ENCODE data around the gene ZGPAT.
"Not testable (repeated sequence)": the region's sequence is repeated elsewhere in the genome, so short reads cannot be mapped to it uniquely, and the experiment has no call there.

Gene ZGPAT

DNA sequence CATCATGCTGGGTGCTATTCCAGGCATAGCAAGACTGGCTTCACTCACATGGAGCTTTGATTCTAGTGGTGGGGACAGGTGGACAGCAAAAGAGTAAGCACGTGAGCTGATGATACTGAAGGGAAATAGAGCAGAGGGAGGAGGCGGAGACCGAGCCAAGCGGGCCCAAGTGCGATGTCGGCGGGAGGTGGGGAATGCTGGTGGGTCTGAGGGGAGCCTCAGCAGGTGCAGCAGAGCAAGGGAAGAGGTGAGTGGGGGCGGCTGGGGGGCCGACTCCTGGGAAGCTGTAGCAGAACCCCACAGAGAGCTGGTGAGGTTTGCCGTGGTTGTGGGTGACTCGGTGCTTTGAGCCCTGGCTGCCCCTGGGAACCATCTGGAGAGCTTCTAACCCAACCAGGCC lies 39.5 kb upstream of the ZGPAT start:
- TF ChIP-seq, protein P1, sequence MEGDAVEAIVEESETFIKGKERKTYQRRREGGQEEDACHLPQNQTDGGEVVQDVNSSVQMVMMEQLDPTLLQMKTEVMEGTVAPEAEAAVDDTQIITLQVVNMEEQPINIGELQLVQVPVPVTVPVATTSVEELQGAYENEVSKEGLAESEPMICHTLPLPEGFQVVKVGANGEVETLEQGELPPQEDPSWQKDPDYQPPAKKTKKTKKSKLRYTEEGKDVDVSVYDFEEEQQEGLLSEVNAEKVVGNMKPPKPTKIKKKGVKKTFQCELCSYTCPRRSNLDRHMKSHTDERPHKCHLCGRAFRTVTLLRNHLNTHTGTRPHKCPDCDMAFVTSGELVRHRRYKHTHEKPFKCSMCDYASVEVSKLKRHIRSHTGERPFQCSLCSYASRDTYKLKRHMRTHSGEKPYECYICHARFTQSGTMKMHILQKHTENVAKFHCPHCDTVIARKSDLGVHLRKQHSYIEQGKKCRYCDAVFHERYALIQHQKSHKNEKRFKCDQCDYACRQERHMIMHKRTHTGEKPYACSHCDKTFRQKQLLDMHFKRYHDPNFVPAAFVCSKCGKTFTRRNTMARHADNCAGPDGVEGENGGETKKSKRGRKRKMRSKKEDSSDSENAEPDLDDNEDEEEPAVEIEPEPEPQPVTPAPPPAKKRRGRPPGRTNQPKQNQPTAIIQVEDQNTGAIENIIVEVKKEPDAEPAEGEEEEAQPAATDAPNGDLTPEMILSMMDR (conservative IDR thresholded peaks at IDR 0.05; ENCODE audit: low read length) = no peak
- no peak for TF ChIP-seq EZH2phosphoT487 (IDR thresholded peaks at IDR 0.05; ENCODE audit: borderline replicate concordance)
- Histone ChIP-seq H3K9me2 (replicated peaks; ENCODE audit: low read depth, low read length) (no peaks in the 10 kb centered on the region), H3K79me2 (ENCODE audit: insufficient read depth, low read length) (no peaks in the 10 kb centered on the region), H3K27me3 (ENCODE audit: insufficient read depth, low read length, poor library complexity, severe bottlenecking) (no peaks in the 10 kb centered on the region), H3K4me2 (ENCODE audit: low read depth, low read length, poor library complexity, severe bottlenecking) (no peak overlapping the region), H3K9me3 (ENCODE audit: insufficient read depth, low read depth, low read length) (no peaks in the 10 kb centered on the region), H3K4me1 (ENCODE audit: insufficient read depth, low read length, poor library complexity, severe bottlenecking) (no peaks in the 10 kb centered on the region), H4K20me1 (ENCODE audit: insufficient read depth, low read length, poor library complexity, severe bottlenecking) (no peaks in the 10 kb centered on the region), H2AFZ (ENCODE audit: low read length) (no peak overlapping the region), H3K36me3 (ENCODE audit: insufficient read depth, low read length) (peaks cover 26% of the 10 kb centered on the region; the same call in 1 of the 2 replicates), H3K9ac (ENCODE audit: low read depth, low read length, poor library complexity, severe bottlenecking) (no peak overlapping the region), H3F3A (ENCODE audit: low read depth) (no peaks in the 10 kb centered on the region), H3K4me3 (ENCODE audit: low read length, poor library complexity, severe bottlenecking) (no peak overlapping the region)

DNA sequence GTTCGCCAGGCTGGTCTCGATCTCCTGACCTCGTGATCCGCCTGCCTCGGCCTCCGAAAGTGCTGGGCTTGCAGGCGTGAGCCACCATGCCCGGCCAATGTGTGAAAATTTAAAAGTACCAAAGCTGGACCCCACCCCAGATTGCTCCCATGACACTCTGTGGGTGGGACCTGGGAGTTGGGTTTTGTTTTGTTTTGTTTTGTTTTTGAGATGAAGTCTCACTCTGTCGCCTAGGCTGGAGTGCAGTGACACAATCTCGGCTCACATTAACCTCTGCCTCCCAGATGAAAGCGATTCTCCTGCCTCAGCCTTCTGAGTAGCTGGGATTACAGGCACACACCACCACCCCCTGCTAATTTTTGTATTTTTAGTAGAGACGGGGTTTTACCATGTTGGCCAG lies 36.1 kb upstream of the ZGPAT start:
- not testable (repeated sequence) for H3K9me3 ChIP-seq (ENCODE audit: insufficient read depth, low read depth, low read length); H3K4me2 ChIP-seq (ENCODE audit: low read depth, low read length, poor library complexity, severe bottlenecking); H3K27me3 ChIP-seq (ENCODE audit: insufficient read depth, low read length, poor library complexity, severe bottlenecking); H3K4me3 ChIP-seq (ENCODE audit: low read length, poor library complexity, severe bottlenecking); H3K4me1 ChIP-seq (ENCODE audit: insufficient read depth, low read length, poor library complexity, severe bottlenecking); H3K79me2 ChIP-seq (ENCODE audit: insufficient read depth, low read length); H3K9me2 ChIP-seq (replicated peaks; ENCODE audit: low read depth, low read length); H3K9ac ChIP-seq (ENCODE audit: low read depth, low read length, poor library complexity, severe bottlenecking); H3F3A ChIP-seq (ENCODE audit: low read depth); H4K20me1 ChIP-seq (ENCODE audit: insufficient read depth, low read length, poor library complexity, severe bottlenecking); H2AFZ ChIP-seq (ENCODE audit: low read length)
- H3K36me3 ChIP-seq (ENCODE audit: insufficient read depth, low read length) = peaks cover 23% of the 10 kb centered on the region; the same call in 1 of the 2 replicates

DNA sequence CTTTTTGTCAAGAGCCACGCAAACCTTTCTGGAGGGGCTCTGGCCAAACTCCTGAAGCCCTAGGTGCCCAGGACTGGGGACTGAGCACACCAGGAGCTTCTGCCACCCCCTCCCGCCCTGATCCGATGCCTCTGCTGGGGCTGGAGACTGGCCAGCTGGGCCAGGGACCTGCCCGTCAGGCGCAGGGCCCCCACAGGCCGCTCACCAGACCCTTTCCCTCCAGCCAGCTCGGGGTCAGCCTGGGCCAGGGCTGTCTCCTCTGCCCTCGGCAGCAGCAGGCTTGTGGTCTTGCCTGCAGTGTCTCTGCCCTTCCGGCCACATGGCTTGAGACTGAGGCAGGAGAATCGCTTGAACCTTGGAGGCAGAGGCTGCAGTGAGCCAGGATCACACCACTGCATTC lies 35.2 kb upstream of the ZGPAT start:
- no peaks in the 10 kb centered on the region for H3K9me2 ChIP-seq (replicated peaks; ENCODE audit: low read depth, low read length)
- H3K79me2 ChIP-seq (ENCODE audit: insufficient read depth, low read length) = no peaks in the 10 kb centered on the region
- no peaks in the 10 kb centered on the region for H3K9me3 ChIP-seq (ENCODE audit: insufficient read depth, low read depth, low read length)
- no peak overlapping the region for H2AFZ ChIP-seq (ENCODE audit: low read length)
- H3K4me1 ChIP-seq (ENCODE audit: insufficient read depth, low read length, poor library complexity, severe bottlenecking) = no peaks in the 10 kb centered on the region
- H3K4me3 ChIP-seq (ENCODE audit: low read length, poor library complexity, severe bottlenecking) = no peak overlapping the region
- H3K9ac ChIP-seq (ENCODE audit: low read depth, low read length, poor library complexity, severe bottlenecking) = no peak overlapping the region
- no peaks in the 10 kb centered on the region for H4K20me1 ChIP-seq (ENCODE audit: insufficient read depth, low read length, poor library complexity, severe bottlenecking)
- no peak overlapping the region for H3K4me2 ChIP-seq (ENCODE audit: low read depth, low read length, poor library complexity, severe bottlenecking)
- H3K36me3 ChIP-seq (ENCODE audit: insufficient read depth, low read length) = peaks cover 16% of the 10 kb centered on the region; the same call in 1 of the 2 replicates
- H3F3A ChIP-seq (ENCODE audit: low read depth) = no peaks in the 10 kb centered on the region
- H3K27me3 ChIP-seq (ENCODE audit: insufficient read depth, low read length, poor library complexity, severe bottlenecking) = no peaks in the 10 kb centered on the region
- TF ChIP-seq, protein P1 (conservative IDR thresholded peaks at IDR 0.05; ENCODE audit: low read length) = no peak
- no peak for TF ChIP-seq EZH2phosphoT487 (IDR thresholded peaks at IDR 0.05; ENCODE audit: borderline replicate concordance)

DNA sequence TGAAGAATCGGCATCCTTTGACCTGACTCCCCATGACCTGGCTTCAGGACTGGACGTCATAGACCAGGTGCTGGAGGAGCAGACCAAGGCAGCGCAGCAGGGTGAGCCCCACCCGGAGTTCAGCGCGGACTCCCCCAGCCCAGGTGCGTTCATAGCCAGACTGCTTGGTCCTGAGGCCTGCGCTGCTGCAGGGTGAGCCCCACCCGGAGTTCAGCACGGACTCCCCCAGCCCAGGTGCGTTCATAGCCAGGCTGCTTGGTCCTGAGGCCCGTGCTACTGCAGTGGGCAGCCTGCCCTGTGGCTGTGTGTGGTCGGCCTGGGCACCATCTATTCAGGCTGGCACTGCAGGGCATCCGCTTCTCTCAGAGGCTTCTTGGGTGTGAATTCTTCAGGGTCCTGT lies 33.9 kb upstream of the ZGPAT start:
- H3K36me3 ChIP-seq (ENCODE audit: insufficient read depth, low read length) = peaks cover 5% of the 10 kb centered on the region; the same call in 1 of the 2 replicates
- H3K4me1 ChIP-seq (ENCODE audit: insufficient read depth, low read length, poor library complexity, severe bottlenecking) = no peaks in the 10 kb centered on the region
- H3K9me3 ChIP-seq (ENCODE audit: insufficient read depth, low read depth, low read length) = no peaks in the 10 kb centered on the region
- no peaks in the 10 kb centered on the region for H3K9me2 ChIP-seq (replicated peaks; ENCODE audit: low read depth, low read length)
- no peaks in the 10 kb centered on the region for H3K79me2 ChIP-seq (ENCODE audit: insufficient read depth, low read length)
- no peaks in the 10 kb centered on the region for H3K27me3 ChIP-seq (ENCODE audit: insufficient read depth, low read length, poor library complexity, severe bottlenecking)
- no peaks in the 10 kb centered on the region for H4K20me1 ChIP-seq (ENCODE audit: insufficient read depth, low read length, poor library complexity, severe bottlenecking)
- no peak overlapping the region for H3K9ac ChIP-seq (ENCODE audit: low read depth, low read length, poor library complexity, severe bottlenecking)
- H3K4me3 ChIP-seq (ENCODE audit: low read length, poor library complexity, severe bottlenecking) = no peak overlapping the region
- H3F3A ChIP-seq (ENCODE audit: low read depth) = no peaks in the 10 kb centered on the region
- no peak overlapping the region for H2AFZ ChIP-seq (ENCODE audit: low read length)
- TF ChIP-seq, protein P1 (conservative IDR thresholded peaks at IDR 0.05; ENCODE audit: low read length) = no peak
- TF ChIP-seq EZH2phosphoT487 (IDR thresholded peaks at IDR 0.05; ENCODE audit: borderline replicate concordance) = no peak
- H3K4me2 ChIP-seq (ENCODE audit: low read depth, low read length, poor library complexity, severe bottlenecking) = no peak overlapping the region
